Neuron (in vitro differentiated cells): ENCODE results near the gene TNFRSF1B.

Source experiments
- H2AFZ ChIP-seq: one replicate; pipeline ENCODE4 v1.6.1; 2013; ENCODE audit warnings: low read depth, mild to moderate bottlenecking, inconsistent platforms, low read length, moderate library complexity
- H3K27me3 ChIP-seq: one replicate; pipeline ENCODE4 v1.6.1; 2013; ENCODE audit warnings: low read length; ENCODE audit not compliant: insufficient read depth
- H3K36me3 ChIP-seq: one replicate; pipeline ENCODE4 v1.6.1; 2013; ENCODE audit warnings: low read length; ENCODE audit not compliant: insufficient read depth
- H3K4me1 ChIP-seq: one replicate; pipeline ENCODE4 v1.6.1; 2013; ENCODE audit warnings: low read length; ENCODE audit not compliant: insufficient read depth
- H3K4me3 ChIP-seq: 2 replicates; pipeline ENCODE4 v1.5.1; 2013; ENCODE audit warnings: mild to moderate bottlenecking, low read length, moderate library complexity
- H3K9me3 ChIP-seq: one replicate; pipeline ENCODE4 v1.6.1; 2013; ENCODE audit warnings: low read length

Gene TNFRSF1B

DNA sequence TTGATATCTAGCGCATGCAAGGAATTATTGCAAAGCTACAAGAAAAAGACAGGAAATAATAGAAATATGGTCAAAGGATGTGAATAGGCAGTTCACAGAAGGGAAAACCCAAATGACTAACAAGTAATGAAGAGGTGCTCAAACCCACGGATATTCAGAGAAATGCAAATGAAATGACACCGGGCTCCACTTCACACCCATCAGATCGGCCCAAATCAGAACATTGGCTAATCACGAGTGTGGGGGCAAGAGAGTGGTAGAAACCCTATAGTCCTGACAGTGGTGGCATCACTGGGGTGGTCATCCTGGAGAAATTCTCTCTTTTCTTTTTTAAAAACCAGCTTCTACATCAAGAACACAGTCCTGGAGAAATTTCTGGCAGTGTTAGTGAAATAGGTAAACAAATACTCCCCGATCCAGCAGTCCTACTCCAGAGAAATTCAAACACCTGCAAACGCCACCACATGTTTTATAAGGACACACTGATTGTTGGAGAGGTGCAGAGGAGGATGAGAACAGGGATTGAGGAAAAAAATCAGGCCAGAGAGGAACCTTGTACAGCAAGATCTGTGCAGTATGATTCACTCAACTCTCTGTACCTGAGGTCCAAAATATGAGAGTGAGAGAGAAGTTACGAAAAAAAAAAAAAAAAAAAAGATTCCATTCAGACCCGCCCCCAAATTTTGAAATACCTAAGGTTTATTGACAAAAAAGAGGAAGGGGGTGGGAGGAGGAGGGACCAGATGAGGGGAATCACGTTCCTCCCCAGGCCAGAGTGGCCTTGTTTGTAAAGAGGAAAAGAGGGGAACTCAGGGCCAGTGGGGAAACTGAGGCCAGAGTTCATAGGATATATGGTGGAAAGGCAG lies 9.2 kb upstream of the TNFRSF1B start:
- no peaks in the 10 kb centered on the region for H3K27me3 ChIP-seq
- peaks cover 15% of the 10 kb centered on the region for H3K4me1 ChIP-seq
- no peak overlapping the region for H2AFZ ChIP-seq
- H3K4me3 ChIP-seq, result no peak overlapping the region
- no peaks in the 10 kb centered on the region for H3K9me3 ChIP-seq
- H3K36me3 ChIP-seq, result no peaks in the 10 kb centered on the region

DNA sequence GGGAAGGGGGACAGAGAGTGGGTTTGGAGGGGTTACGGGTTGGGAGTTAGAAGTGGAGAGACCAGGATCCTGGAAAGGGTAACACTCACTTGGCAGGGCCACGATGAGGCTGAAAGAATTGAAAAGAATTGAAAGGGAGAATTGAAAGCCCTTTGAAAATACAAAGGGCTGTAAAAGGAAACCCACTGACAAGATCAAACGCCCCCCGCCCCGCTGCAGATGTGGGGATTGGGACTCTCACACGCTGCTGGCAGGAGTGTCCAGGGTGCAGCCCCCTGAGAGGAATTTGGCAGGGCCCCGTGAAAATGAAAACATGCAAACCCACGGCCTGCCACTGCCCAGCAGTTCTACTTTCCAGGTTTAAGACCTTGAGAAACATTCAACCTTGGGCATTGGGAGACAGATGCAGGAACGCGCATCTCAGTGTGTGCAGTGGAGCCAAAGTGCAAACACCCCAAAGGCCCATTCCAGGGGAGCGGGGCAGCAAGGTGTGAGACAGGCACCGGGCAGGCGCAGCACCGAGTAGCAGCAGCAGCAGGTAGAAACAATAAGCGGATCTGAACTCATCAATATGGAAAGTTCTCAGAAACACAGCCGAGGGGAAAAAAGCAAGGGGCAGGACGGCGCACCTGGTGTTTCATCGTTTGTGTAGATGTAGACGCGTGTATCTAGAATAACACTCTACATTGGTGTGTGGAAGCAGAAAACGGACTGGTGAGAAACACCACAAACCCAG lies 8.3 kb upstream of the TNFRSF1B start:
- H3K4me3 ChIP-seq, result no peak overlapping the region
- peaks cover 15% of the 10 kb centered on the region for H3K4me1 ChIP-seq
- peaks cover 2% of the 10 kb centered on the region for H3K27me3 ChIP-seq
- H3K9me3 ChIP-seq, result no peaks in the 10 kb centered on the region
- no peak overlapping the region for H2AFZ ChIP-seq
- H3K36me3 ChIP-seq, result no peaks in the 10 kb centered on the region

DNA sequence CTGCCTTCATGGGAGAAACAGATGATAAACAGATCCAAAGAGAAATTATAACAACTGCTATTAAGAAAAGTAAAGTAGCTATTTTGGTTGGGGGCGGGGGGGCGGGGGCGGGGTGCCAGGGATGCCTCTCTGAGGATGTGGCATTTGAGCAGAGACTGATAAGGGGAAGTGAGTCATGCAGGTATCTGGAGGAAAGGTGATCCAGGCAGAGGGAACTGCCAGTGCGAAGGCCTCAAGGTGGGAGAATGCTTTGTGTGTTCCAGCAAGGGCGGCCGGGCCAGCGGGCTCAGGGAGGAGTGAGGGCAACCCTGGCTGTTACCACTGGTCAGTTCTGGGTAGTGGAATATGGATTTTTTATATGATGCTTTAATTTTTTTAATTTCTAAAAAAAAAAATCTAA lies 7.0 kb upstream of the TNFRSF1B start:
- H3K4me1 ChIP-seq, result peaks cover 15% of the 10 kb centered on the region
- H3K36me3 ChIP-seq, result no peaks in the 10 kb centered on the region
- H3K4me3 ChIP-seq, result no peak overlapping the region
- peaks cover 7% of the 10 kb centered on the region for H3K27me3 ChIP-seq
- no peaks in the 10 kb centered on the region for H3K9me3 ChIP-seq
- H2AFZ ChIP-seq, result no peak overlapping the region

DNA sequence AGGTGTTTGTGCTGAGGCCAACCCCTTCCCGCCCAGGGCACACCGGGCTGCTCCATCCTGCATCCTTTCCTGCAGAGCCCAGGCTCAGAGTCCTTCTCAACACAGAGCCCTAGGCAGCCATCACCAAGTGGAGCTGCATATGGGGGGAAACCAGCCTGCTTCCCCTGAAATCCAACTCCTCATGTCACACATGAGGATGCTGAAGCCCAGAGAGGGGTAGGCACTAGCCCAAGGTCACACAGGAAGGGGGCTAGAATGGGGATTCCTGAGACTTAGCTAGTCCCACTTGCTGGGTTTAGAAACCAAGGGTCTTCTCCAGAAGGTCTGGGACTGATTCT lies 5.5 kb upstream of the TNFRSF1B start:
- H3K27me3 ChIP-seq, result peaks cover 14% of the 10 kb centered on the region
- no peak overlapping the region for H3K4me3 ChIP-seq
- no peaks in the 10 kb centered on the region for H3K9me3 ChIP-seq
- no peaks in the 10 kb centered on the region for H3K36me3 ChIP-seq
- H3K4me1 ChIP-seq, result peaks cover 15% of the 10 kb centered on the region
- H2AFZ ChIP-seq, result no peak overlapping the region

DNA sequence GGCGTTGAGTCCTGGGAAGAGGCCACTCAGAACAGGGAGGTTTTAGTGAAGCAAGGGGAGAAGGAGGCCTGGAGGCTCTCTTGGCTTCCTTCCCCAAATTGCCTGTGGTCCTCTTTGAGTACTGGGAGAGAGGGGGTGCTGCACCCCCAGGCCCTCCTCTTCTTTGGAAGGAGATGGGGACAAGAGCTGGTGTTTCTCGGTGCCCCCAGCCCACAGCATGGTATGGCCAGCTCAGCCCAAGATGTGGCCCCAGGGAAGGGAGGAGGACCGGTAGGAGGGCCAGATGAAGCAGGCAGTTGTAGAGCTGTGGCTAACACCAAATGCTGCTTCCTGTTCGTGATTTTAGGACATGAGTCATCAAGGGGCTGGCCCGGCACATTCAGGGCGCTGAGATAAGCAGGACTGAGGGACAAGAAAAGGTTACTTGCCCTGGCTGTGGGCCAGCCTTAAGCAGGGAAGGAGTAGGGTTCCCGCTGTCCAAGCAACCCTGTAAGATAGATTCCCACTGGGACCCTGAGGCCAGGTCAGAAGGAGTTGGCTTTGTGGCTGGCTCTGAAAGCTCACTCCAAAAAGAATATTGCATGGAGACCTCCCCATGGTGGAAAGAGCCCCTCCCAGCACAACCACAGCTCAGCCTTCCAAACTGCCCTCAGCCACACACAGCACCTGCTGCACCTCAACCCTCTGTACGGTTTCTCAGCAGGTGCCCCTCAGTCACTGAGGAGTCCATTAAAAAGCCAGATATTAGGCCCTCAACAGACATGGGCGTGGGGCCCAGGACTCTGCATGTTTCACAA lies 4.9 kb upstream of the TNFRSF1B start:
- no peaks in the 10 kb centered on the region for H3K36me3 ChIP-seq
- H3K27me3 ChIP-seq, result peaks cover 18% of the 10 kb centered on the region
- no peak overlapping the region for H2AFZ ChIP-seq
- no peaks in the 10 kb centered on the region for H3K9me3 ChIP-seq
- H3K4me3 ChIP-seq, result no peak overlapping the region
- H3K4me1 ChIP-seq, result peaks cover 15% of the 10 kb centered on the region

DNA sequence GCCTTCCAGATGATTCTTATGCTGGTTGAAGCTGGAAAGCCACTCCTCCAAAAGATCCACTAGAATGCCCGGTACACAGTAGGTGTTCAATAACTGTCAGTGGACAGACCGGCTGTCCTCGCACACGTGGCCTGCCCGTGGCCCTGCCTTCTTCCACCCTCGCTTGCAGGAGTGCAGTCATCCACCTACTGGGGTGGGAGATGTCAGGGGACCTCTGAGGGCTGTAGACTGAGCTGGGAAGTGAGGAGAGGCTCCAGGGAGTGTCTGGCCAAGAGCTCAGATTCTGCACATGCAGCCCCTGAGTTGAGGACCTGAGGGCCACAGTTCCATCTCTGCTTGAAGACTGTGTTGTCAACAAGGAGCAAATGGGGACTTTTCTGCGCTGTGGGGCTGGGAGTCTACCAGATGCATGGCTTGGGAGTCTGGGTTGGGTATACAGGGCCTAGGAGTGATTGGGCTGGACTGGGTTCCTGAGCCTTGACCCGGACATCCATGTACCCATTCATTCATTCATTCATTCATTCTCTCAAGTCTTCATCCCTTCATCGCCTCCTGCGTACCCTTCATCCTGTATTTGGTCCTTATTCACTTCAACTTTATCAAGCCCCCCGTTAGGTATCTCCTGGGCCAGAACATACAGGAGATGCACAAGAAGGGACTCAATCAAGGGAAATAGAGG lies 4.2 kb upstream of the TNFRSF1B start:
- Histone ChIP-seq H3K9me3 (no peaks in the 10 kb centered on the region), H2AFZ (no peak overlapping the region), H3K4me1 (peaks cover 12% of the 10 kb centered on the region), H3K36me3 (no peaks in the 10 kb centered on the region), H3K27me3 (peaks cover 22% of the 10 kb centered on the region), H3K4me3 (no peak overlapping the region)

DNA sequence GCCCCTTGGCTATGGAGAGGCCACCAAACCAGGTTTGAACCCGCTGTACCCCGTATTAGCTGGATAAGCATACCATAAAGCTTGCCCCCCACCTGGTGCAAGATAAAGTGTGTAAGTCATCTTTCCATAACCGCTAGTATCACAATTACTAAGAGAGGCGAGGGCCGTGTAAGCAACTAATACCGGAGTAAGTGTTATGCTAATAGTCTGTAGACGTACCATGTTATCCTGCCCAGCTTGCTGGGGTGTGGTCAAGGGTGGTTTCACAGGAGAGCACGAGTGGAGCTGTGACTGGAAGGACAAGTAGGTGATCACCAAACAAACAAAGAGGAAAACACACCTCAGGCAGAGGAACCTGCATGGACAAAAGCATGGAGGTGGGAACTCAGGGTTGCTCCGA lies 3.6 kb upstream of the TNFRSF1B start:
- Histone ChIP-seq H3K9me3 (no peaks in the 10 kb centered on the region), H3K36me3 (no peaks in the 10 kb centered on the region), H3K4me3 (no peak overlapping the region)

DNA sequence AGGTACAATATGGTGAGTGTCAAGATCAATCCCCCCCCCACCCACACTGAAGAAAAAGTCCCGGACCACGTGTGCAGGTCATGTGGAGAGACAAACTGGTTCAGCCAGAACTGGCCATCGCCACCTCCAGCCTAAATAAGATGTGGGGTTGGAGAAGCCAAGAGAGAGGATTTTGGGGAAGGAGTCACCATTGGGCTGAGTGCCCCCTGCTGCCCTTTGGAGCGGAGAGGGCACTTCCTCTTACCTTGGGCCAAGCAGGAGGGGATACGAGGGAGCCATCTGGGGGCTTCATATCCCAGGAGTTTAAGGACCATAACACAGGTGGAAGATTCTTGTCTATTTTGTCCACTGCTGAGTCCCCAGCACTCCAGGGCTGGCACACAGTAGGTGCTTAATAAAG lies 2.6 kb upstream of the TNFRSF1B start:
- Histone ChIP-seq H3K9me3 (no peaks in the 10 kb centered on the region), H3K4me1 (peaks cover 4% of the 10 kb centered on the region), H2AFZ (no peak overlapping the region), H3K4me3 (no peak overlapping the region), H3K36me3 (no peaks in the 10 kb centered on the region), H3K27me3 (peaks cover 35% of the 10 kb centered on the region)

More for the DNA sequence above, 3.6 kb upstream of the TNFRSF1B start:
- peaks cover 8% of the 10 kb centered on the region for H3K4me1 ChIP-seq
- peaks cover 28% of the 10 kb centered on the region for H3K27me3 ChIP-seq
- H2AFZ ChIP-seq, result no peak overlapping the region

DNA sequence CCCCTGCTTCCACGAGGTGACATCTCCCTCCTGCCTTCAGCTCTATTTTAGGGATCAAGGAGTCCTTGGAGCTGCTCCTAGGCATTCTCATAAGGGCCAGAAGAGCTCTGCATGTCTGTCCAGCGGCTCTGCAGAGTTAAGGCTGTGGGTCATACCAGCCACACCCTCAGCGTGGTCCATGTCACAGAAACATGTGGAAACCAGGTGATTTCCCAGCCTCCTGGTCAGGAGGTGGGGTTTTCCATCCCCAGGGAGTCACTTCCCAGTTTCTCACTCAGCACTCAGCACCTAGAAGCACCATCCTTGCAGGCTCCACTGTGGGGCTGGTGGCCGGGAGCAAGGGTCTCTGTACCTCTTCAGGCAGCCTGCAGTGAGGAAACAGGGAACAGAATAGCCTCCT lies 1.4 kb upstream of the TNFRSF1B start:
- Histone ChIP-seq H2AFZ (no peak overlapping the region), H3K4me3 (no peak overlapping the region), H3K27me3 (peaks cover 35% of the 10 kb centered on the region), H3K9me3 (no peaks in the 10 kb centered on the region), H3K36me3 (no peaks in the 10 kb centered on the region), H3K4me1 (peaks cover 4% of the 10 kb centered on the region)

DNA sequence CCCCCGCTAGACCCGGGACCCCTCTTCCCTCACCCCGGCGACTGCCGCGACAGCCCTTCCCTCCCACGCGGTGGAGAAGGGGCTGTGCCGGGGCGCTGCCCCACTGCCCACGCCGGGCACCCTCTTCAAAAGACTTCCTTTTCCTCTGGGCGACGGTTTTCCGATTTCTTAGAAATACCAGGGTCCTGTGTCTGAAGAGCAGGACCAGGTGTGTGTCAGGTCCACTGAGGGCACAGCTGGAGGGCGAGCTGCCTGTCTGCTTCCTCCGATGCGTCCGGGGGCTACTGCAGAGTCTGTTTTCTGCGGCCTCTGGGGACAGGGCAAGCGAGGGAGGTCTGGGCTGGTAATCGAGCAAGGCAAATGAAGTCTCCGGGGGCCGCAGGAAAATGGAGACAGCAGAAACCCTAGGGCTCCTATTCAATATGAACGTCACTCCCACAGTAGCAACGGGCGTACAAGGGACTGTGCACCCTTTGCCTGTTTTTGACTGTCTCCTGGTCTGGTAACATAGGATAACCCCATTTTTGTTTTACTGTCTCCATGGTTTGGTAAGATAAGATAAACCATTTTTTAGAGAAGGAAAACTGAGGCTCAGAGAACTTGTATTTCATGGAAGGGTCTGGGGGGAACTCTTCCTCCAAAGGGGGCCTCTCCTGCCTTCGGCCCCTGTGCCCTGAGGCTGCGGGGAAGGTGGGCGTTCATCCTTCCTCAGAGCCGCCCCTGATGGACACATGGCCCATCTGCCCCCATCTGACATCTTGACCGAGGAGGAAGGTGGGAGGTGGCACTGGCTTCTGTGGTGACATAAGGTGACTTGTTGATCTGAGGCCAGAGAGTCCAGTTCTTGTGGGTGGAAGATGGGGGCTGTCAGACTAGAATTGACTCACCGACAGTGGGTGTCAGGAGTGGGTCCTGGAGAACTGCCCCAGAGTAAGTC lies 970 bp downstream of the TNFRSF1B start:
- H3K9me3 ChIP-seq, result no peaks in the 10 kb centered on the region
- H2AFZ ChIP-seq, result no peak overlapping the region
- no peaks in the 10 kb centered on the region for H3K36me3 ChIP-seq
- peaks cover 35% of the 10 kb centered on the region for H3K27me3 ChIP-seq
- H3K4me3 ChIP-seq, result no peak overlapping the region
- H3K4me1 ChIP-seq, result peaks cover 4% of the 10 kb centered on the region

DNA sequence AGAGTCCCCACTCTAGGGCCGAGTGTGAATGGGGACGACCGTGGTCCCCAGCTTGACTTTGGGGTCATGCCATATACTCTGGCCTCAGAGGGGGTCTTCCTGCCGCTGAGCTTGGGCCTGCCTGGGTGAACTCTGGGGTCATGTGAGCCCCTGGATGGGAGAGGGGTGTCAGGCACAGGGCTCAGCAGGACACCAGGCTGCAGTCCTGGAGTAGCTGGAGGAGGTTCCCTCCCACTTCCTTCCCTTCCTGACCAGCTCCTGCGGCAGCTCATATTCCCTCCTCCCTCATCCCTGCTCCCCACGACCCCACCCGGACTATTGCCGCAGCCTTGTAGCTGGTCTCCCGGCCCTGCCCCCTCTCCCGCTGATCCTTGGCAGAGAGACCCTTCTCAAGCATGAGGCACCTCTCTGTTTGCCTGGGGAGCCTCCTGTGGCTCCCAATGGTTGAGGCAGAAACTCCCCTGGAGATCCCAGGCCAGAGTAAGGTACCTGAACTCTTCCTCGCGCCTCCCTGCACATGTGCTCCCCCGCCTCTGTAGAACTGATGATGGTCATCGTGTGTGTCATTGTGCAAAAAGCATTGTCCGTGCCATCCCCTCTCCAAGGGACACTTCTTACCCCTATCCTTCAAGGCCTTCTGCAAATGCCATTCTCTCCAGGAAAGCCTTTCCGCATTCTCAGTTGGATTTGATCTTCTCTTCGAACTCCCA lies 1.8 kb downstream of the TNFRSF1B start:
- H3K9me3 ChIP-seq, result no peaks in the 10 kb centered on the region
- no peaks in the 10 kb centered on the region for H3K36me3 ChIP-seq
- peaks cover 32% of the 10 kb centered on the region for H3K27me3 ChIP-seq
- no peak overlapping the region for H2AFZ ChIP-seq
- peaks cover 4% of the 10 kb centered on the region for H3K4me1 ChIP-seq
- no peak overlapping the region for H3K4me3 ChIP-seq
